Stimulated activated CD4-positive, alpha-beta T cell treated with anti-CD3 and anti-CD28 coated beads, Interleukin-4, amount 100 ng/mL, for 48 hours (primary cell): ENCODE results near the gene ACTA2.

Experiments used
- DNase-seq, 2 donors: peaks; one replicate each; pipeline ENCODE4 v3.0.0-alpha.2; 2020; ENCODE audit warnings: low read depth in 2 of 2

The ACTA2 gene

DNA sequence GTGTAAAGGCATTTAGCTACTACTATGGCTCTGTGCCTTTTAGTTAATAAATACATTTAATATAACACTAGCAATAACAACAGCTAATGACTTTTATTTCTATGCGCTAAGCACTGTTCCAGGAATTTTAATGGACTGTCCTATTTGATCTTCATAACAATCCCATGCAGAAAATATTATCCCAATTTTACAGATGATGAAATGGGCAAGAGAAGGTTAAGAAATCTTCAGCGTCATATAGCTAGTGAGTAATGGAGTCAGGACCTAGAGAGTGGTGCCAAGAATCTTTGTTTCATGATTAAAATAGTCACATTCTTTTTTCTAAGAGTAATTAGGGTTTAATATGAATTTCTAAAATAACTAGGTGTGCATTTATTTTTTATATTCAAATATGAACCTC, 32.4 kb downstream of the ACTA2 start:
- no peak for DNase-seq

GRCh38 chr10:88919041-88919440, 33.5 kb downstream of the ACTA2 start:
- no peak for DNase-seq

DNA sequence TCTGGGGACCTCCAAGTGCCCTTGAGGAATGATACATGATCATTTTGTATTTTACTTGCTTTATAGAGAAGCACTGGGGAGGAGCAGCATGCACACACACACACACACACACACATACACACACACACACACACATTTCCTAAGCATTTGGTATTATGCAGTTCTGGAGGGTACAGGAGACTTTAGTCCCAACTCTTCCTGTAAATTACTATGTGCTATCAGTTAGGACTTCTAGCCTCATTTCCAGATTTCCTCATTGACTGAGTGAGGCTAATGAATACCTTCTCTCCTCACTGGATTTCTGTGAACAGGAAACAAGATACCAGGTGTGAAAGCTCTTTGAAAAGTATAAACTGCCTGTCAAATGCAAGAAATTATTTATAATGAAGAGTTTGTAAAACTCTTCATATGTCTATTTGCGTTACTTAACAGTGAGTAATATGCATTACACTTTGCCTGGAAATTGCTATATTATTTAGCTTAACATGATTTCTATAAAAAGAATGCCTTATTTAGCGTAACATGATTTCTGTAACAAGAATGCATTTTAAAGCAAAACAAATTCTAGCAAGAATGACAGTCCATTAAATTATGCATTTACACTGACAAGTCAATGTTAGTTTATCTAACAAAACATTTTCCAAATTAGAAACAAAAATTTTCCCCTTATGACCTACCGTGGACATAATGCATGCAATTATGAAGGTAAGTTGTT, 34.2 kb downstream of the ACTA2 start:
- no peak for DNase-seq

- DNase-seq = no peak
Observed at GRCh38 chr10:88916986-88917385, 35.6 kb downstream of the ACTA2 start.

DNA sequence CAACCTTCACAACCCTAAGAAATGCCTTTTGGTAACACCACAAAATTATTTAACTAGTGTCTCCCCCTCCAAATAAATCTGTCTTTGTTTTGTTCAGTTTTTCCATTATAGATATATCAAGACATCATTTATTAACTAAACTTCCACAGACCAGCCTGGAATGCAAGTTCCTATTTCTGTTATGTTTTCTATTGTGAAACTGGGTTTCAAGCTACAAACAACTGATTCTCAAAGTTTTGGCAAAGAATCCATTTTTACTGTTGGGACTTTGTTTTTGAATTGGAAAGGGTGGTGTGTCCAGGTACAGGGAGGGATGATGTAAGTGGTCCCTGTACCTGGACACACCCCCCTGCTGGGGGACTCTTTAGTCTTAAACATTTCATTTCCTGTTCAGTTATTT, 36.3 kb downstream of the ACTA2 start:
- DNase-seq = no peak

GRCh38 chr10:88915781-88916180, 36.8 kb downstream of the ACTA2 start:
- DNase-seq = no peak

DNA sequence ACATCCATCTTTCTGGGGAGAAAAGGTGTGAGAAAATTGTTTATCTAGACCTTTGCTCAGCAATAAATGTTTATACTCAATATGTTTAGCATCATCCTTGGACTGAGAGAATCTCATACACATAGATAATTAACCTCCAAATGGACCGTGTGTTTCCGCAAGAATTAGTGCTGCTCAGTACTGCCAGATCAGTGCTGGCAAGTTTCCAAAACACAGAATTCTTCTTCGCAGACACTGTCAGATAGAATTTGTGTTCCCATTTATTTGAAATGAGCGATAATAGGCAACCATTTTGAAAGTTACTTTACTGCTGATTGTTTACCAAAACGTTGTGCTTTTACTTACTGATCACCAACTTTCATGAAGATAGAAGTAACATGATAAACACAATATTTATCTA, 38.8 kb downstream of the ACTA2 start:
- DNase-seq = no peak

- no peak for DNase-seq
Observed at GRCh38 chr10:88913127-88913526, 39.4 kb downstream of the ACTA2 start.

DNA sequence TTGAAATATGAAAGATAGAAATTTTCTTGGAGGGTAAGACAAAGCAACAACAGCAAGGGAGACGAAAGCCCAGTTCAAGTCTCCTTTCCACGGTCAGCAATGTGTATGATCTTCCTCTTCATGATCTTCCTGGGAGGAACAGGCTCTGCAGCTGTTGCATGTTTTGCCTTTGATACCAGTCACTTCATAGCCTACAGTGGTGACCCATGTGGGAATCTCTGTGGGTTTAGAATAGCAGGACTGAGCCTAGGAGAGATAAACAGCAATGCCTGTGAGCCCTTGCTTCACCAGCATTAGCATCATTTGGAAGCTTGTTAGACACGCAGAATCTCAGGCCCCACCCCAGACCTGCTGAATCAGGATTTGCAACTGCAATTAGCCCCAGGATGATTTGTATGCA, 40.7 kb downstream of the ACTA2 start:
- no peak for DNase-seq

DNA sequence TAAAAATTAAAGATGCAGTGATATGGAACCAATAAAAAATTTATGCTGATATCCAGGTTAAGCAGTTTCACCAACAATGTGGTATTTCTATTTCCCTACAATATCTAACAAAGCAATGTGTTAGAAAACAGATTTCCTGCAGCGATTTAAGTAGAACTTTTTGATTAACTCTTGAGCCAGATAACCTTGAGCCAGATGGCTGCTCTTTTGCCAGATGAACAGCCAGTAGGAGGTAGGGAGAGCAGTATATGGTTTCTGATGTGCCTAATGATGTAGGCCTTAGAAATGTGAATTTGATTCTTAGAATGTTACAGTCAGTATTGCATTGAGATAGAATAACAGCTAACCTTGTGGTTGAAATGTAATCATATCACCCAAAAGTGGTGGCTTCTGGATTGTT, 41.5 kb downstream of the ACTA2 start:
- DNase-seq = no peak

DNA sequence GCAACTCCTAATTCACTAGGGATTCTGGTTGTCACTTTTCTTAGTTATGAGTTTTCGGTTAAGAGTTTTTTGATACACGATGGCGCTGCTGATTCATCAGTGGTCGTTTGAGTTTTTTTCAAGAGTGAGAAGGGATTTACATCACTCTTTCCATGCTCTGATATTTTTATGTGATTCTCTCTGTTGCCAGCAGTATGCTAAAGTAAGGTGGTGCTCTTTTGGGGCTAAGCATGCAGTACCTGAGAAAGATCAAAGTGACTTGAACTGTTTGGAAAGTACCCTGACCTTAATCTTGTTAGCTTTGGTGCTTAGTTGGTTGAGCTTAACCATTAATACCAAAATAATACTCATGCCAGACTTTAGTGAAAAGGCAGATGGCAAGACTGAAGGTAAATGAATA, 44.4 kb downstream of the ACTA2 start:
- DNase-seq = no peak

- DNase-seq = no peak
Observed at GRCh38 chr10:88906921-88907320, 45.7 kb downstream of the ACTA2 start.

GRCh38 chr10:88903715-88904114, 48.9 kb downstream of the ACTA2 start:
- DNase-seq = no peak

- DNase-seq = no peak
Observed at GRCh38 chr10:88901984-88902789, 50.4 kb downstream of the ACTA2 start.

- no peak for DNase-seq
Observed at GRCh38 chr10:88901206-88901983, 51.2 kb downstream of the ACTA2 start.

- DNase-seq = no peak
Observed at GRCh38 chr10:88899886-88900285, 52.7 kb downstream of the ACTA2 start.

- DNase-seq = no peak
Observed at GRCh38 chr10:88898727-88899126, 53.8 kb downstream of the ACTA2 start.

- DNase-seq = no peak
Observed at GRCh38 chr10:88896994-88897853, 55.3 kb downstream of the ACTA2 start.

GRCh38 chr10:88896372-88896993, 56.1 kb downstream of the ACTA2 start:
- no peak for DNase-seq

GRCh38 chr10:88895250-88895649, 57.3 kb downstream of the ACTA2 start:
- DNase-seq = no peak

DNA sequence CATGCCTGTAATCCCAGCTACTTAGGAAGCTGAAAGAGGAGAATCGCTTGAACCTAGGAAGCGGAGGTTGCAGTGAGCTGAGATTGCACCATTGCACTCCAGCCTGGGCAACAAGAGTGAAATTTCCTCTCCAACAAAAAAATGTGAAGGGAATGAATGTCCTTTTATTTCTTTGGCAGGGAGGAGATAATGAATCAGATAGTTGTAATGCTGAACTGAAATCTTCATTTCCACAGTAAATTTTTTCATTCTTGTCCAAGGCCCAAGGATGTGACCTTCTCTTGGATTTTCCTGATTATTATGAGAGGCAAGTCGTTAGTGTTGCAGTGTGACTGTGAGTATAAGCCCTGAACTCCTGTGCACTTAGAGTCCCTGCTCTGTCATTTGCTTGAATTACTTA, 59.0 kb downstream of the ACTA2 start:
- DNase-seq = no peak
